HEK293T (cell line): Measurements from ENCODE around the gene UQCRFS1.
"Not testable (repeated sequence)": the region's sequence is repeated elsewhere in the genome, so short reads cannot be mapped to it uniquely, and the experiment has no call there.

Experiments used
- ARNT ChIP-seq: fragments of 450-650 bp; IDR thresholded peaks from 2 replicates; pipeline ENCODE4 v1.6.1; 2017; ENCODE audit warnings: mild to moderate bottlenecking
- BHLHE40 ChIP-seq: fragments of 450-650 bp; IDR thresholded peaks from 2 replicates; pipeline ENCODE4 v1.6.1; 2016; ENCODE audit warnings: mild to moderate bottlenecking, moderate library complexity, borderline replicate concordance
- CTBP1 ChIP-seq: fragments of 450-650 bp; IDR thresholded peaks from 2 replicates; pipeline ENCODE4 v1.6.1; 2016; ENCODE audit warnings: borderline replicate concordance
- FOXK2 ChIP-seq: fragments of 450-650 bp; IDR thresholded peaks from 2 replicates; pipeline ENCODE4 v1.6.1; 2016; ENCODE audit warnings: mild to moderate bottlenecking
- FOXM1 ChIP-seq: fragments of 450-650 bp; IDR thresholded peaks from 2 replicates; pipeline ENCODE4 v1.6.1; 2017; ENCODE audit warnings: mild to moderate bottlenecking, borderline replicate concordance
- HDGF ChIP-seq: fragments of 450-650 bp; IDR thresholded peaks from 2 replicates; pipeline ENCODE4 v1.6.1; 2017; ENCODE audit warnings: antibody characterized with exemption, borderline replicate concordance
- LEF1 ChIP-seq: fragments of 450-650 bp; IDR thresholded peaks from 2 replicates; pipeline ENCODE4 v1.6.1; 2017; ENCODE audit warnings: mild to moderate bottlenecking, borderline replicate concordance
- NFRKB ChIP-seq: fragments of 450-650 bp; IDR thresholded peaks from 2 replicates; pipeline ENCODE4 v1.6.1; 2016; ENCODE audit warnings: mild to moderate bottlenecking, moderate library complexity
- SP1 ChIP-seq: fragments of 450-650 bp; IDR thresholded peaks from 2 replicates; pipeline ENCODE4 v1.6.1; 2017
- SUZ12 ChIP-seq: fragments of 450-650 bp; IDR thresholded peaks from 2 replicates; pipeline ENCODE4 v1.6.1; 2016; ENCODE audit warnings: mild to moderate bottlenecking
- TARDBP ChIP-seq: fragments of 450-650 bp; IDR thresholded peaks from 2 replicates; pipeline ENCODE4 v1.6.1; 2016
- ZNF384 ChIP-seq: fragments of 450-650 bp; IDR thresholded peaks from 2 replicates; pipeline ENCODE4 v1.6.1; 2016

GRCh38 chr19:29210502-29210901 lies 2.4 kb downstream of the UQCRFS1 start:
- not testable (repeated sequence) for TF ChIP-seq HDGF, FOXK2, ARNT, SP1, LEF1, SUZ12, FOXM1, NFRKB, TARDBP, ZNF384, BHLHE40, CTBP1
